Epidermal melanocyte (primary cell): ENCODE measurements around the gene IDUA.
"Not testable (repeated sequence)": the region's sequence is repeated elsewhere in the genome, so short reads cannot be mapped to it uniquely, and the experiment has no call there.

Experiments used
- DNase-seq: peaks from one replicate; pipeline ENCODE4 v3.0.0; 2011; ENCODE audit warnings: low spot score; ENCODE audit not compliant: insufficient read length

Gene IDUA

DNA sequence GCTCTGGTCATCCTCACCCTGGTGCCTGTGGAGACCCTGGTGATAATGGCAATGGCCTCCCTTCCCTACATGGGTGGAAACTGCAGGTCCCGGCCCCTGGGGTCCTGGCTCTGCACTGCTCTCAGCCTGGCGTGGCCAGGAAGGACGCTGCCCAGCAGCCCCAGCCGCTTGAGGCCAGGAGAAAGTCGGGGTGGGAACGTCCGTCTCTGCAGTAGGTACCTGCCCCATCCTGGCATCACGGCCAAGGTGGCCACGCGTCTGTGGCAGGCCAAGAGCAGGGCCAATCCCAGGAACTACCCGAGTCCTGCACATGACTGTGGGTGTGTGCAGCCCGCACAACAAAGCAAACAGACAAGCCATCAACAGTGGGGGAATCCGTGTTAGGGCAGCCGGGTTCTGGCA lies 58.4 kb downstream of the IDUA start:
- DNase-seq: no peak

- DNase-seq: no peak
Observed at GRCh38 chr4:1045595-1046201, 58.9 kb downstream of the IDUA start.

DNA sequence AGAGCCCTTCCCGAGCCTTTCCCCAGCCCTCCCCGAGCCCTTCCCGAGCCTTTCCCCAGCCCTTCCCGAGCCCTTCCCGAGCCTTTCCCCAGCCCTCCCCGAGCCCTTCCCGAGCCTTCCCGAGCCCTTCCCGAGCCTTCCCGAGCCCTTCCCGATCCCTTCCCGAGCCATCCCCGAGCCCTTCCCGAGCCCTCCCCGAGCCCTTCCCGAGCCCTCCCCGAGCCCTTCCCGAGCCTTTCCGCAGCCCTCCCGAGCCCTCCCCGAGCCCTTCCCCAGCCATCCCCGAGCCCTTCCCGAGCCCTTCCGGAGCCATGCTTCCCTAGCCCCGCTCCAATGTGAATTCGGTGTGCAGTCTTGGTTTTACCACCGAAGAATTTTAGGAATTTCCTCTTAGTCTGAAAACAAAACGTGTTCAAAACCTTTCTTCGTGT lies 59.8 kb downstream of the IDUA start:
- not testable (repeated sequence) for DNase-seq

DNA sequence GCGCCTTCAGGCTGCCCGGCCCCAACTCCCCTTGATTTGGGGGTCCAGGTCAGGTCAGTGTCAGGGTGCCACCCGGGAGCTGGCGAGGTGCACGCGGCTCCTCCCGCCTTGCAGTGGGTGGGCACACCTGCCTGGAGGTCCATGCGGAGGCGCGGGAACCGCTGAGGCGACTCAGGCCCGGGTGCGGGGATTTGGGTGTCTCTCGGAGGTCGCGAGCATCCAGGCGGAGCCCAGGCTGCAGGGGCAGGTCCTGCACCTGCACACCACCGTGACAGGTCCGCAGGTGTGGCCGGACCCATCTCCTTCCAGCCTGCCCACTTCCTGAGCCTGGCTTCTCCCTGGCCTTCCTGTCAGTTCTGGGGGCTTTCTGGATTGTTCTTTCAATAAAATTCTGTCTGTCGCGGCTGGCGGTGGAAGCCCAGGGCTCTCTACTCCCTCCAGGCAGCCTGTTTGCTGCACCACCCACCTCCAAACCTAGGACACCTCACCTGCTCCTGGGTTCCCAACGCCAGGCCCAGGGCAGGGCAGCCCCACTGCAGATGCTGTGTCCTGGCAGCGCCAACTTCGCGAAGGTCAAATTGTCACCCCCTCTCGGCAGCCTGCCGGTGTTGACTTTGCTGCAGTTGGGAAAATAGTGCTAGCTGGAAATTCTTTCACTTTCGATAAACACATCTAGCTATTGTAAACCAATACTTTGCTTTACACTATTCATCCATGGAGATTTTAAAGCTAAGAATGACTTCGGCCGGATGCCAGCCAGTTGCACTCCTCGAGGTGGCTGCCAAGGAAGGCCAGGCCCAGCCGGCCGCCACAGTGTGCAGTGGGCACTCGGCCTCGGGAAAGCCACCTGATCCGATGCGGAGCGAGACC lies 60.5 kb downstream of the IDUA start:
- DNase-seq: no peak

GRCh38 chr4:1047976-1048772 lies 61.3 kb downstream of the IDUA start:
- DNase-seq: no peak

DNA sequence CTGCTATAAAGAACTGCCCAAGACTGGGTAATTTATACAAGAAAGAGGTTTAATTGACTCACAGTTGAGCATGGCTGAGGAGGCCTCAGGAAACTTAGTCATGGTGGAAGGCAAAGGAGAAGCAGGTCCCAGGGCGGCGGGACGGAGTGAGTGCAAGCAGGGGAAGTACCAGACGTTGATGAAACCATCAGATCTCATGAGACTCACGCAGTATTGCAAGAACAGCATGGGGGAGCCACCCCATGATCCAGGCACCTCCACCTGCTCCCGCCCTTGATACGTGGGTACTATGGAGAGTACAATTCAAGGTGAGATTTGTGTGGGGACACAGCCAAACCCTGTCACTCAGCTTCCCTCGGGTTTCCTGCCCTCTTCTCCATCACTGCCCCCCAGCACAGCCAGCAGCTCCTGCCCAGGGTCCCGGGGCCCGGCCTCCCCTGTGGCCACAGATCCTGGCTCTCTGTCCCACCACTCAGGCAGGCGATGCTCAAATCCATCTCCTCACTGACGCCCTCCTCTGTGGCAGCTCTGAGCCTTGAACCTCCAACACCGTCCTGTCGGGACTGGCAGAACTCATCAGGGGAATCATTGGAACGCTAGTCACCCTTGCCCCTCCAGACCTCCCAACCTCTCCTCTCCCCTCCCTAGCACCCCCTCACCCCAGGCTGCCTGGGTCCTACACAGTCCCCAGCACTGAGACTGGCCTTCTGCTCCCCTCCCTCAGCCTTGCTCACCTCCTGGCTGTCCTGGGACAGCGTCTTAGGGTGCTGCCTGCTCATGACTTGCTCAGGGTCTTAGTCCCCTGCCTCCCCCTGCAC lies 62.1 kb downstream of the IDUA start:
- no peak for DNase-seq

DNA sequence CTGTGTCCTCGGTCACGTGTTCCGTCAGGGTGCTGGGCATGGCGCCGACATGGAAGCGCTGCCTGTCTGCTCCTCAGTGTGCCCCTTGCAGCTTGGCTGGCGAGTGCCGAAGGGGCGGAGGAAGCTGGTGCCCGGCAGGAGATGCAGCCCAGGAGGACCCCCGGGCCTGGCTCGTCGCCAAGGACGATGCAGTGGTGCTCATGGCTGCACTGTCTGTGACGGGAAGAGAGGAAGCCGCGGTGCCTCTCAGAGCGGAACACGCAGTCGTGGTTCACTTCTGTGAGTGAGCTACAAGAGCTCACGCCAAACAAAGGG lies 62.7 kb downstream of the IDUA start:
- no peak for DNase-seq

DNA sequence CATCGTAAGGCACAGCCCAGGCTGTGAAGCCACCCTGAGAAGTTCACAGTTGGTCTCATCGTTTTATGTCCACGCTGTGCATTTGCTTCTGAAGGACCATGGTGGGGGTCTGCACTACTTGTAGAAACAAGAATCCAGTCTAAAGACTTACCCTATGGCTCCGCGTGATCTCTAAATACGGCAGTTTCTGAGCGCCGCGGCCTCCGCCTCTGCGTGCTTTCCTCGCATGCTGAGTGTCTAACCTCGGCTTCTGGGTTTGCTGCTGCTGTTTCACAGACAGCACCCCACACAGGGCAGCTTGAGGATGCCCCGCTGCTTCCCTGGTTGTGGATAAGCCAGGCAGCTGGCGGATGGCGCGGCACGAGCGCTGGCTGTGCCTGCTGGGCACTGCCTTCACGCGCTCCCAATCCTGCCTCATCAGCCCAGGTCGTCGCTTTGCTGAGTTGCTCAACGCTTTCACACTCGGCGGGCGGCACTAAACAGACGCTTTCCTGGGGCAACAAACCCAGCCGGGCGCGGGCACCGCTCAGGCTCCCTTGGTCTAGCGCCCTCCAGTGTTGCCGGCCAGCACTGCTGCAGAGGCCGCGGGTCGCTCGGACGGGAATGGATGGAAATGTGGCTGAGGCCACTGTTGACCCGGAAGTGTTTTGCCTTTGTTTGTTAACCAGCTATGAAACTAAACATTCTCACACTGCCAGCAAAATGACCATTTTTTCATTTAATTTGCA lies 63.8 kb downstream of the IDUA start:
- no peak for DNase-seq

- no peak for DNase-seq
Observed at GRCh38 chr4:1051472-1051871, 64.6 kb downstream of the IDUA start.

GRCh38 chr4:1052231-1052671 lies 65.4 kb downstream of the IDUA start:
- no peak for DNase-seq

- no peak for DNase-seq
Observed at GRCh38 chr4:1053080-1053661, 66.3 kb downstream of the IDUA start.

DNA sequence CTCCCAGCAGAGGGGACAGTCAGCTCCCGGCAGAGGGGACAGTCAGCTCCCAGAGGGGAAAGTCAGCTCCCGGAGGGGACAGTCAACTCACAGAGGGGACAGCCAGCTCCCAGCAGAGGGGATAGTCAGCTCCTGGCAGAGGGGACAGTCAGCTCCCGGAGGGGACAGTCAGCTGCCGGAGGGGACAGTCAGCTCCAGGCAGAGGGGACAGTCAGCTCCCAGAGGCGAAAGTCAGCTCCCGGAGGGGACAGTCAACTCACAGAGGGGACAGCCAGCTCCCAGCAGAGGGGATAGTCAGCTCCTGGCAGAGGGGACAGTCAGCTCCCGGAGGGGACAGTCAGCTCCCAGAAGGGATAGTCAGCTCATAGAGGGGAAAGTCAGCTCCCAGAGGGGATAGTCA lies 67.0 kb downstream of the IDUA start:
- not testable (repeated sequence) for DNase-seq
